Left ventricle myocardium inferior (tissue), 1 donor: ENCODE results near the gene ARRDC3. TPM values are rescaled to one million over a fixed set of nuclear protein-coding genes. Genes with fewer than 3 reads are reported as not detected.

Experiments
- DNase-seq: peaks from one replicate; pipeline ENCODE4 v3.0.0-alpha.2; 2020
- H3K27ac ChIP-seq: fragments of 200-600 bp; replicated peaks from 2 replicates; pipeline ENCODE4 v1.8.0; 2021
- H3K27me3 ChIP-seq: fragments of 200-600 bp; 2 replicates; pipeline ENCODE4 v1.8.0; 2021; ENCODE audit warnings: low read depth
- H3K36me3 ChIP-seq: fragments of 200-600 bp; 2 replicates; pipeline ENCODE4 v1.8.0; 2021
- H3K4me1 ChIP-seq: fragments of 200-600 bp; 2 replicates; pipeline ENCODE4 v1.8.0; 2021
- H3K4me3 ChIP-seq: fragments of 200-600 bp; 2 replicates; pipeline ENCODE4 v1.8.0; 2021; ENCODE audit warnings: mild to moderate bottlenecking, moderate library complexity
- H3K9me3 ChIP-seq: fragments of 200-600 bp; replicated peaks from 2 replicates; pipeline ENCODE4 v1.8.0; 2021
- CTCF ChIP-seq: fragments of 200-600 bp; IDR thresholded peaks from 2 replicates; pipeline ENCODE4 v1.8.0; 2021; ENCODE audit warnings: antibody characterized with exemption, mild to moderate bottlenecking, borderline replicate concordance
- intact Hi-C: fragments of 100-400 bp; cut with micrococcal nuclease; formaldehyde crosslinking; loops from one replicate; pipeline ENCODE4 v1.11.0; 2022
- total RNA-seq: library from RNA; stranded (reverse); fragmentation: NEBNext Ultra II Directional; extraction: Animal tissue kit (Norgen Biotek cat#: 25700); gene quantifications from one replicate; pipeline ENCODE4 v1.2.1, GENCODE V29; 2021
- donor health status: DM: no; HTN: yes; CAD: no; lungs with severe emphysema.

Gene ARRDC3
- total RNA-seq, 1 donor from 2014 or later = 14.4 TPM

- TF ChIP-seq CTCF = no peak
- Histone ChIP-seq H3K36me3 (no peaks in the 10 kb centered on the region), H3K27me3 (no peaks in the 10 kb centered on the region), H3K4me3 (peak overlapping the region; percentile 83), H3K9me3 (no peaks in the 10 kb centered on the region), H3K4me1 (peaks cover 21% of the 10 kb centered on the region), H3K27ac (peak overlapping the region; percentile 97)
- intact Hi-C loops = loop anchor here (2.0 to 10.0 kb wide), 4 partner anchors 157 to 519 kb away; no protein-coding TSS in a partner anchor
- peak; percentile 28 for DNase-seq
These were observed 811 bp upstream of the ARRDC3 start for GRCh38 chr5:91383956-91384300.

- intact Hi-C loops = loop anchor here (5.0 to 10.0 kb wide), 3 partner anchors 155 to 518 kb away; no protein-coding TSS in a partner anchor
- TF ChIP-seq CTCF = no peak
- no peak for DNase-seq
These were observed 539 bp downstream of the ARRDC3 start for GRCh38 chr5:91382530-91383026.

GRCh38 chr5:91381774-91382359, 1.2 kb downstream of the ARRDC3 start:
- peaks cover 7% of the 10 kb centered on the region for H3K36me3 ChIP-seq
- intact Hi-C loops = loop anchor here (5.0 to 10.0 kb wide), 3 partner anchors 155 to 517 kb away; no protein-coding TSS in a partner anchor
- no peaks in the 10 kb centered on the region for H3K27me3 ChIP-seq
- H3K4me3 ChIP-seq = peak overlapping the region; percentile 83
- peaks cover 42% of the 10 kb centered on the region for H3K4me1 ChIP-seq
- no peak for TF ChIP-seq CTCF
- H3K27ac ChIP-seq = peak overlapping the region; percentile 97
- DNase-seq = peak; percentile 58
- no peaks in the 10 kb centered on the region for H3K9me3 ChIP-seq

More at GRCh38 chr5:91382530-91383026, 539 bp downstream of the ARRDC3 start:
- Histone ChIP-seq H3K27ac (peak overlapping the region; percentile 97), H3K4me1 (peaks cover 35% of the 10 kb centered on the region), H3K4me3 (peak overlapping the region; percentile 83), H3K36me3 (peaks cover 2% of the 10 kb centered on the region), H3K9me3 (no peaks in the 10 kb centered on the region), H3K27me3 (no peaks in the 10 kb centered on the region)

GRCh38 chr5:91381239-91381773, 1.8 kb downstream of the ARRDC3 start:
- Histone ChIP-seq H3K36me3 (peaks cover 12% of the 10 kb centered on the region), H3K4me1 (peaks cover 48% of the 10 kb centered on the region), H3K27ac (peak overlapping the region; percentile 97), H3K9me3 (no peaks in the 10 kb centered on the region), H3K4me3 (peak overlapping the region; percentile 83), H3K27me3 (no peaks in the 10 kb centered on the region)
- no peak for DNase-seq
- TF ChIP-seq CTCF = no peak
- intact Hi-C loops = loop anchor here (5.0 to 10.0 kb wide), 3 partner anchors 154 to 517 kb away; no protein-coding TSS in a partner anchor

- Histone ChIP-seq H3K27ac (peak overlapping the region; percentile 97), H3K4me3 (peak overlapping the region; percentile 83), H3K27me3 (no peaks in the 10 kb centered on the region), H3K9me3 (no peaks in the 10 kb centered on the region), H3K4me1 (peaks cover 51% of the 10 kb centered on the region), H3K36me3 (peaks cover 19% of the 10 kb centered on the region)
- intact Hi-C loops = loop anchor here (5.0 to 10.0 kb wide), 3 partner anchors 153 to 516 kb away; no protein-coding TSS in a partner anchor
- peak; percentile 99 for DNase-seq
- no peak for TF ChIP-seq CTCF
These were observed 2.5 kb downstream of the ARRDC3 start for GRCh38 chr5:91380491-91381238.
